GM23338 (cell line): ENCODE measurements around the gene PSMD11. TPM values are rescaled to one million over a fixed set of nuclear protein-coding genes. Genes with fewer than 3 reads are reported as not detected.

Source experiments
- ATAC-seq: fragments of 200-7000 bp; cut with Tn5 transposase; 3 replicates; pipeline ENCODE4 v1.9.1; 2020
- DNase-seq: peaks from one replicate; pipeline ENCODE4 v3.0.0-alpha.2; 2015; ENCODE audit warnings: low spot score
- H2AFZ ChIP-seq: fragments of 200-600 bp; sonication (generic); 2 replicates; pipeline ENCODE4 v1.8.0; 2016; ENCODE audit warnings: antibody characterized with exemption, mild to moderate bottlenecking, moderate library complexity
- H3F3A ChIP-seq: fragments of 200-600 bp; sonication (generic); replicated peaks from 2 replicates; pipeline ENCODE4 v1.8.0; 2017; ENCODE audit warnings: antibody characterized with exemption, mixed run types, low read depth
- H3K27ac ChIP-seq: fragments of 200-600 bp; sonication (generic); 2 replicates; pipeline ENCODE4 v1.6.1; 2016; ENCODE audit warnings: low read depth
- H3K27me3 ChIP-seq: fragments of 200-600 bp; sonication (generic); 2 replicates; pipeline ENCODE4 v1.8.0; 2016; ENCODE audit warnings: mild to moderate bottlenecking, mixed run types, moderate library complexity; ENCODE audit not compliant: insufficient read depth
- H3K36me3 ChIP-seq: fragments of 200-600 bp; sonication (generic); 2 replicates; pipeline ENCODE4 v1.8.0; 2016; ENCODE audit warnings: mild to moderate bottlenecking; ENCODE audit not compliant: insufficient read depth
- H3K4me1 ChIP-seq: fragments of 200-600 bp; sonication (generic); 2 replicates; pipeline ENCODE4 v1.8.0; 2016; ENCODE audit warnings: mild to moderate bottlenecking, moderate library complexity; ENCODE audit not compliant: insufficient read depth
- H3K4me2 ChIP-seq: fragments of 200-600 bp; sonication (generic); 2 replicates; pipeline ENCODE4 v1.7.1; 2017; ENCODE audit warnings: mixed run types
- H3K4me3 ChIP-seq: fragments of 200-600 bp; sonication (generic); 2 replicates; pipeline ENCODE4 v1.6.1; 2016; ENCODE audit warnings: mixed run types
- H3K79me2 ChIP-seq: fragments of 200-600 bp; sonication (generic); replicated peaks from 2 replicates; pipeline ENCODE4 v1.8.0; 2017; ENCODE audit warnings: mild to moderate bottlenecking; ENCODE audit not compliant: insufficient read depth
- H3K9me2 ChIP-seq: fragments of 200-600 bp; sonication (generic); 2 replicates; pipeline ENCODE4 v1.8.0; 2017; ENCODE audit not compliant: insufficient read depth
- H4K20me1 ChIP-seq: fragments of 200-600 bp; sonication (generic); replicated peaks from 2 replicates; pipeline ENCODE4 v1.8.0; 2017; ENCODE audit warnings: mild to moderate bottlenecking; ENCODE audit not compliant: insufficient read depth
- H3K27ac Mint-ChIP-seq: 2 replicates; pipeline ENCODE4 v1.8.0; 2020; ENCODE audit warnings: inconsistent platforms, mild to moderate bottlenecking, moderate library complexity, mixed read lengths
- H3K27me3 Mint-ChIP-seq: 3 replicates; pipeline ENCODE4 v1.8.0; 2022; ENCODE audit warnings: low read depth, mild to moderate bottlenecking, moderate library complexity, mixed read lengths, inconsistent platforms; ENCODE audit not compliant: insufficient read depth, poor library complexity
- H3K36me3 Mint-ChIP-seq: 3 replicates; pipeline ENCODE4 v1.8.0; 2021; ENCODE audit warnings: low read depth, mild to moderate bottlenecking, inconsistent platforms, moderate library complexity, mixed read lengths
- H3K4me1 Mint-ChIP-seq: 3 replicates; pipeline ENCODE4 v1.8.0; 2020; ENCODE audit warnings: mild to moderate bottlenecking, inconsistent platforms, mixed read lengths
- H3K4me3 Mint-ChIP-seq: 3 replicates; pipeline ENCODE4 v1.8.0; 2021; ENCODE audit warnings: moderate library complexity, mild to moderate bottlenecking, inconsistent platforms, mixed read lengths
- H3K9me3 Mint-ChIP-seq: 3 replicates; pipeline ENCODE4 v1.8.0; 2020; ENCODE audit warnings: moderate library complexity, mild to moderate bottlenecking, inconsistent platforms, mixed read lengths
- CREB1 ChIP-seq: fragments of 250-450 bp; sonication (Bioruptor Pico); IDR thresholded peaks from 2 replicates; pipeline ENCODE4 v1.5.0; 2020; ENCODE audit warnings: low read depth, mild to moderate bottlenecking, moderate library complexity
- EZH2phosphoT487 ChIP-seq: fragments of 200-600 bp; sonication (generic); IDR thresholded peaks from one replicate; pipeline ENCODE4 v1.8.1; 2018; ENCODE audit warnings: antibody characterized with exemption; ENCODE audit not compliant: unreplicated experiment
- polyA plus RNA-seq: library from polyadenylated mRNA; unstranded; fragments of >200 nt; fragmentation: Nextera tagmentation; extraction: Ambion mirVana; gene quantifications from 2 replicates; pipeline ENCODE4 v1.2.1, GENCODE V29; 2016
- total RNA-seq: library from RNA; depleted of rRNA; stranded (reverse); fragments of >200 nt; shearing (Covaris generic); gene quantifications from 2 replicates; pipeline ENCODE4 v1.2.3, GENCODE V29; 2014
- TF ChIP-seq, protein P1 (sequence below): fragments of 250-450 bp; sonication (Bioruptor Pico); IDR thresholded peaks from 2 replicates; pipeline ENCODE4 v1.5.0; 2020; ENCODE audit warnings: mild to moderate bottlenecking, moderate library complexity
- TF ChIP-seq, protein P2 (sequence below): IDR thresholded peaks from 2 replicates; pipeline ENCODE4 v1.6.1; 2016; ENCODE audit warnings: antibody characterized with exemption

The PSMD11 gene
- total and polyA plus RNA-seq, 2 experiments from 2014 or later = 180 to 360 TPM

DNA sequence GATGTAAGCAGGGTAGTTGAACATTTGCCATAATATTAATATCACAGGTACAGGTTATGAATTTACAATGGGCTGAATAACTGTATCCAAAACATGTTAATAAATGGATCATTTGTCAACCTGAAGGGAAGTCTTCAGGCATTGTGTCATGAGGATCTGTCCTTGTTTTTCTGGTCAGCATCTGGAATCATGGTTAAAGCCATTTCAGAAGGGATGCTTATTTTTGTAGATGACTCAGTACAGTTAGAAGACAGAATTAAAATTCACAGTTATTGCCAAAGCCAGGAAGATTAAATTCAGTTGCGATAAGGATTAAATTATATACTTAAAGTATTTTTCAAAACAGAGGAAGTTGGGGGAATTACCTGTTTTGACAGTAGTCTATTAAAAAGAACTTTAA lies 8.0 kb downstream of the PSMD11 start (continued):
- TF ChIP-seq, protein P1, sequence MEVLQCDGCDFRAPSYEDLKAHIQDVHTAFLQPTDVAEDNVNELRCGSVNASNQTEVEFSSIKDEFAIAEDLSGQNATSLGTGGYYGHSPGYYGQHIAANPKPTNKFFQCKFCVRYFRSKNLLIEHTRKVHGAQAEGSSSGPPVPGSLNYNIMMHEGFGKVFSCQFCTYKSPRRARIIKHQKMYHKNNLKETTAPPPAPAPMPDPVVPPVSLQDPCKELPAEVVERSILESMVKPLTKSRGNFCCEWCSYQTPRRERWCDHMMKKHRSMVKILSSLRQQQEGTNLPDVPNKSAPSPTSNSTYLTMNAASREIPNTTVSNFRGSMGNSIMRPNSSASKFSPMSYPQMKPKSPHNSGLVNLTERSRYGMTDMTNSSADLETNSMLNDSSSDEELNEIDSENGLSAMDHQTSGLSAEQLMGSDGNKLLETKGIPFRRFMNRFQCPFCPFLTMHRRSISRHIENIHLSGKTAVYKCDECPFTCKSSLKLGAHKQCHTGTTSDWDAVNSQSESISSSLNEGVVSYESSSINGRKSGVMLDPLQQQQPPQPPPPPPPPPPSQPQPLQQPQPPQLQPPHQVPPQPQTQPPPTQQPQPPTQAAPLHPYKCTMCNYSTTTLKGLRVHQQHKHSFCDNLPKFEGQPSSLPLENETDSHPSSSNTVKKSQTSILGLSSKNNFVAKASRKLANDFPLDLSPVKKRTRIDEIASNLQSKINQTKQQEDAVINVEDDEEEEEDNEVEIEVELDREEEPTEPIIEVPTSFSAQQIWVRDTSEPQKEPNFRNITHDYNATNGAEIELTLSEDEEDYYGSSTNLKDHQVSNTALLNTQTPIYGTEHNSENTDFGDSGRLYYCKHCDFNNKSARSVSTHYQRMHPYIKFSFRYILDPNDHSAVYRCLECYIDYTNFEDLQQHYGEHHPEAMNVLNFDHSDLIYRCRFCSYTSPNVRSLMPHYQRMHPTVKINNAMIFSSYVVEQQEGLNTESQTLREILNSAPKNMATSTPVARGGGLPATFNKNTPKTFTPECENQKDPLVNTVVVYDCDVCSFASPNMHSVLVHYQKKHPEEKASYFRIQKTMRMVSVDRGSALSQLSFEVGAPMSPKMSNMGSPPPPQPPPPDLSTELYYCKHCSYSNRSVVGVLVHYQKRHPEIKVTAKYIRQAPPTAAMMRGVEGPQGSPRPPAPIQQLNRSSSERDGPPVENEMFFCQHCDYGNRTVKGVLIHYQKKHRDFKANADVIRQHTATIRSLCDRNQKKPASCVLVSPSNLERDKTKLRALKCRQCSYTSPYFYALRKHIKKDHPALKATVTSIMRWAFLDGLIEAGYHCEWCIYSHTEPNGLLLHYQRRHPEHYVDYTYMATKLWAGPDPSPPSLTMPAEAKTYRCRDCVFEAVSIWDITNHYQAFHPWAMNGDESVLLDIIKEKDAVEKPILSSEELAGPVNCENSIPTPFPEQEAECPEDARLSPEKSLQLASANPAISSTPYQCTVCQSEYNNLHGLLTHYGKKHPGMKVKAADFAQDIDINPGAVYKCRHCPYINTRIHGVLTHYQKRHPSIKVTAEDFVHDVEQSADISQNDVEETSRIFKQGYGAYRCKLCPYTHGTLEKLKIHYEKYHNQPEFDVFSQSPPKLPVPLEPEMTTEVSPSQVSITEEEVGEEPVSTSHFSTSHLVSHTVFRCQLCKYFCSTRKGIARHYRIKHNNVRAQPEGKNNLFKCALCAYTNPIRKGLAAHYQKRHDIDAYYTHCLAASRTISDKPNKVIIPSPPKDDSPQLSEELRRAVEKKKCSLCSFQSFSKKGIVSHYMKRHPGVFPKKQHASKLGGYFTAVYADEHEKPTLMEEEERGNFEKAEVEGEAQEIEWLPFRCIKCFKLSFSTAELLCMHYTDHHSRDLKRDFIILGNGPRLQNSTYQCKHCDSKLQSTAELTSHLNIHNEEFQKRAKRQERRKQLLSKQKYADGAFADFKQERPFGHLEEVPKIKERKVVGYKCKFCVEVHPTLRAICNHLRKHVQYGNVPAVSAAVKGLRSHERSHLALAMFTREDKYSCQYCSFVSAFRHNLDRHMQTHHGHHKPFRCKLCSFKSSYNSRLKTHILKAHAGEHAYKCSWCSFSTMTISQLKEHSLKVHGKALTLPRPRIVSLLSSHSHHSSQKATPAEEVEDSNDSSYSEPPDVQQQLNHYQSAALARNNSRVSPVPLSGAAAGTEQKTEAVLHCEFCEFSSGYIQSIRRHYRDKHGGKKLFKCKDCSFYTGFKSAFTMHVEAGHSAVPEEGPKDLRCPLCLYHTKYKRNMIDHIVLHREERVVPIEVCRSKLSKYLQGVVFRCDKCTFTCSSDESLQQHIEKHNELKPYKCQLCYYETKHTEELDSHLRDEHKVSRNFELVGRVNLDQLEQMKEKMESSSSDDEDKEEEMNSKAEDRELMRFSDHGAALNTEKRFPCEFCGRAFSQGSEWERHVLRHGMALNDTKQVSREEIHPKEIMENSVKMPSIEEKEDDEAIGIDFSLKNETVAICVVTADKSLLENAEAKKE (CRISPR knock-in tag) = no peak

DNA sequence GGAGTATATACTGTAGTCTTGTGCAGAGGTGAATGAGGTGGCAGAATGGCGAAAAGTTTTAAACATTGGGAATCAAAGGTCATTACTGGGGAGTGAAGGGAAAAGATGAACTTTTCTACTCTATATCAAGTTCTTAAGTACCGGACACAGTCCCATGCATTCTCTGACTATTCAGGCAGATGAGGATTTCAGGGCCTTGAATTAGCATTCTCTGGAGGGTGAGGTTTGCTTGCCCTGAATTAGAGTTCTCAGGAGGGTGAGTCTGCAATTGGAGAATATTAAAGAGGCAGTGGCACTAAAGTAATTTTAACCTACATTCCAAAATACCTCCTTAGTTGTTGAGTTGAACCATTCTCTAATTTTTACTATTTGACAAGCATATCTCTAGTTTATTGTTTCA lies 9.1 kb downstream of the PSMD11 start:
- no peaks in the 10 kb centered on the region for H3K4me1 Mint-ChIP-seq
- no peak for TF ChIP-seq EZH2phosphoT487
- TF ChIP-seq, protein P1 (CRISPR knock-in tag) = no peak
- TF ChIP-seq, protein P2, sequence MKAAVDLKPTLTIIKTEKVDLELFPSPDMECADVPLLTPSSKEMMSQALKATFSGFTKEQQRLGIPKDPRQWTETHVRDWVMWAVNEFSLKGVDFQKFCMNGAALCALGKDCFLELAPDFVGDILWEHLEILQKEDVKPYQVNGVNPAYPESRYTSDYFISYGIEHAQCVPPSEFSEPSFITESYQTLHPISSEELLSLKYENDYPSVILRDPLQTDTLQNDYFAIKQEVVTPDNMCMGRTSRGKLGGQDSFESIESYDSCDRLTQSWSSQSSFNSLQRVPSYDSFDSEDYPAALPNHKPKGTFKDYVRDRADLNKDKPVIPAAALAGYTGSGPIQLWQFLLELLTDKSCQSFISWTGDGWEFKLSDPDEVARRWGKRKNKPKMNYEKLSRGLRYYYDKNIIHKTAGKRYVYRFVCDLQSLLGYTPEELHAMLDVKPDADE = no peak
- TF ChIP-seq CREB1 (CRISPR knock-in tag) = no peak

More for the DNA sequence above, 9.1 kb downstream of the PSMD11 start:
- Histone ChIP-seq H3K36me3 (peaks cover 69% of the 10 kb centered on the region), H3K4me2 (no peak overlapping the region), H3K27ac (no peak overlapping the region), H3K27me3 (no peaks in the 10 kb centered on the region), H4K20me1 (peaks cover 69% of the 10 kb centered on the region), H3F3A (peaks cover 2% of the 10 kb centered on the region), H3K79me2 (peaks cover 100% of the 10 kb centered on the region), H3K4me1 (no peaks in the 10 kb centered on the region), H3K4me3 (no peak overlapping the region), H3K9me2 (no peaks in the 10 kb centered on the region), H2AFZ (no peak overlapping the region)
- Mint-ChIP-seq H3K36me3 (peaks cover 97% of the 10 kb centered on the region), H3K9me3 (no peaks in the 10 kb centered on the region), H3K27ac (no peak overlapping the region), H3K4me3 (no peak overlapping the region), H3K27me3 (no peaks in the 10 kb centered on the region)
- ATAC-seq (no peak), DNase-seq (no peak)
